Measurements from ENCODE around the gene PEX7. TPM values are rescaled to one million over a fixed set of nuclear protein-coding genes. Genes with fewer than 3 reads are reported as not detected.
"Not testable (repeated sequence)": the region's sequence is repeated elsewhere in the genome, so short reads cannot be mapped to it uniquely, and the experiment has no call there.

The PEX7 gene
- polyA plus RNA-seq, 6 donors from 2014 or later, result 6.4 to 19.6 (median 8.1) TPM

- ATAC-seq (ENCODE audit: low read depth in 2 of 2) (peak; percentile 69), DNase-seq (peak; percentile 94)
- peaks cover 7 to 14% of the 10 kb centered on the region in 2 donors for H3K36me3 Mint-ChIP-seq
- no peaks in the 10 kb centered on the region for H3K27me3 Mint-ChIP-seq
- peaks cover 0 to 12% (median 2%) of the 10 kb centered on the region in 7 donors for H3K9me3 Mint-ChIP-seq
- H3K4me3 Mint-ChIP-seq, result peak within 1 kb of the TSS; percentile 94 to 99 (median 96)
- H3K27ac Mint-ChIP-seq, result peak within 1 kb of the TSS; percentile 92 to 99 (median 98)
- H3K4me1 Mint-ChIP-seq, result peaks cover 21 to 43% (median 36%) of the 10 kb centered on the region in 3 donors
Observed at GRCh38 chr6:136792410-136793262, 29.8 kb upstream of the PEX7 start, which contains the start of gene MAP3K5. Gene MAP3K5 (minus strand): TSS chr6:136792477. CDS start chr6:136792157, 320 bp downstream.

GRCh38 chr6:136793363-136793762 lies 29.0 kb upstream of the PEX7 start:
- ATAC-seq (ENCODE audit: low read depth in 2 of 2) (peak; percentile 9 to 14), DNase-seq (peak; percentile 48)
- peak overlapping the region; percentile 92 to 99 (median 98) for H3K27ac Mint-ChIP-seq
- peaks cover 0 to 14% (median 3%) of the 10 kb centered on the region in 7 donors for H3K9me3 Mint-ChIP-seq
- peaks cover 13 to 35% (median 29%) of the 10 kb centered on the region in 3 donors for H3K4me1 Mint-ChIP-seq
- no peaks in the 10 kb centered on the region for H3K27me3 Mint-ChIP-seq
- H3K36me3 Mint-ChIP-seq, result peaks cover under 1 to 13% of the 10 kb centered on the region in 2 donors
- peak overlapping the region; percentile 94 to 98 (median 96) for H3K4me3 Mint-ChIP-seq

- Mint-ChIP-seq H3K27ac (peak overlapping the region in 2 of 6 donors; percentile 56 to 58), H3K4me1 (peaks cover 2 to 18% (median 15%) of the 10 kb centered on the region in 3 donors), H3K9me3 (peaks cover 0 to 11% (median 4%) of the 10 kb centered on the region in 7 donors), H3K4me3 (no peak overlapping the region), H3K36me3 (peaks cover 0 to 8% of the 10 kb centered on the region in 2 donors), H3K27me3 (peaks cover 0 to 5% (median 0%) of the 10 kb centered on the region in 3 donors)
- DNase-seq (no peak), ATAC-seq (ENCODE audit: low read depth in 2 of 2) (no peak)
Observed at GRCh38 chr6:136795386-136795785, 27.0 kb upstream of the PEX7 start.

GRCh38 chr6:136795996-136796395 lies 26.4 kb upstream of the PEX7 start:
- peaks cover 0 to 11% (median 4%) of the 10 kb centered on the region in 7 donors for H3K9me3 Mint-ChIP-seq
- peaks cover 0 to 8% of the 10 kb centered on the region in 2 donors for H3K36me3 Mint-ChIP-seq
- peaks cover 0 to 8% (median 0%) of the 10 kb centered on the region in 3 donors for H3K27me3 Mint-ChIP-seq
- peaks cover 0 to 12% (median 11%) of the 10 kb centered on the region in 3 donors for H3K4me1 Mint-ChIP-seq
- peak overlapping the region in 1 of 8 donors; percentile 15 for H3K4me3 Mint-ChIP-seq
- ATAC-seq (ENCODE audit: low read depth in 2 of 2) (no peak), DNase-seq (no peak)
- H3K27ac Mint-ChIP-seq, result no peak overlapping the region

GRCh38 chr6:136798044-136798443 lies 24.3 kb upstream of the PEX7 start:
- no peak overlapping the region for H3K4me3 Mint-ChIP-seq
- peaks cover 0 to 13% (median 0%) of the 10 kb centered on the region in 3 donors for H3K27me3 Mint-ChIP-seq
- peaks cover 7 to 8% of the 10 kb centered on the region in 2 donors for H3K36me3 Mint-ChIP-seq
- H3K9me3 Mint-ChIP-seq, result peaks cover 0 to 14% (median 7%) of the 10 kb centered on the region in 7 donors
- H3K27ac Mint-ChIP-seq, result no peak overlapping the region
- no peak for ATAC-seq (ENCODE audit: low read depth in 2 of 2)
- DNase-seq, result no peak
- peaks cover 0 to 7% (median 6%) of the 10 kb centered on the region in 3 donors for H3K4me1 Mint-ChIP-seq

- no peak for ATAC-seq (ENCODE audit: low read depth in 2 of 2)
- Mint-ChIP-seq H3K4me1 (no peaks in the 10 kb centered on the region), H3K27ac (no peak overlapping the region), H3K36me3 (peaks cover 7 to 8% of the 10 kb centered on the region in 2 donors), H3K4me3 (no peak overlapping the region), H3K9me3 (peaks cover 0 to 23% (median 13%) of the 10 kb centered on the region in 7 donors), H3K27me3 (peaks cover 0 to 13% (median 0%) of the 10 kb centered on the region in 3 donors)
- DNase-seq, result no peak
Observed at GRCh38 chr6:136801581-136801980, 20.8 kb upstream of the PEX7 start.

GRCh38 chr6:136803608-136804007 lies 18.8 kb upstream of the PEX7 start:
- no peak overlapping the region for H3K27ac Mint-ChIP-seq
- H3K4me3 Mint-ChIP-seq, result no peak overlapping the region
- ATAC-seq (ENCODE audit: low read depth in 2 of 2), result no peak
- no peaks in the 10 kb centered on the region for H3K4me1 Mint-ChIP-seq
- H3K27me3 Mint-ChIP-seq, result peaks cover 0 to 13% (median 0%) of the 10 kb centered on the region in 3 donors
- no peak for DNase-seq
- peaks cover 0 to 7% of the 10 kb centered on the region in 2 donors for H3K36me3 Mint-ChIP-seq
- peaks cover 0 to 15% (median 6%) of the 10 kb centered on the region in 7 donors for H3K9me3 Mint-ChIP-seq

GRCh38 chr6:136809091-136809860 lies 13.1 kb upstream of the PEX7 start:
- no peak for ATAC-seq (ENCODE audit: low read depth in 2 of 2)
- no peaks in the 10 kb centered on the region for H3K36me3 Mint-ChIP-seq
- H3K4me3 Mint-ChIP-seq, result no peak overlapping the region
- H3K27me3 Mint-ChIP-seq, result no peaks in the 10 kb centered on the region
- H3K27ac Mint-ChIP-seq, result peak overlapping the region in 1 of 6 donors; percentile 49
- no peaks in the 10 kb centered on the region for H3K4me1 Mint-ChIP-seq
- H3K9me3 Mint-ChIP-seq, result peaks cover 0 to under 1% (median 0%) of the 10 kb centered on the region in 7 donors
- no peak for DNase-seq

- H3K4me1 Mint-ChIP-seq, result no peaks in the 10 kb centered on the region
- ATAC-seq (ENCODE audit: low read depth in 2 of 2), result no peak
- H3K9me3 Mint-ChIP-seq, result peaks cover 0 to 1% (median 0%) of the 10 kb centered on the region in 7 donors
- no peaks in the 10 kb centered on the region for H3K36me3 Mint-ChIP-seq
- H3K4me3 Mint-ChIP-seq, result no peak overlapping the region
- H3K27me3 Mint-ChIP-seq, result no peaks in the 10 kb centered on the region
- no peak overlapping the region for H3K27ac Mint-ChIP-seq
- DNase-seq, result no peak
Observed at GRCh38 chr6:136811272-136811671, 11.1 kb upstream of the PEX7 start.

- Mint-ChIP-seq H3K27ac (no peak overlapping the region), H3K36me3 (no peaks in the 10 kb centered on the region)
Observed at GRCh38 chr6:136812174-136812573, 10.2 kb upstream of the PEX7 start.

GRCh38 chr6:136815608-136816007 lies 6.8 kb upstream of the PEX7 start:
- not testable (repeated sequence) for ATAC-seq (ENCODE audit: low read depth in 2 of 2); H3K36me3 Mint-ChIP-seq; H3K27me3 Mint-ChIP-seq; DNase-seq; H3K9me3 Mint-ChIP-seq; H3K4me1 Mint-ChIP-seq; H3K27ac Mint-ChIP-seq; H3K4me3 Mint-ChIP-seq

More at GRCh38 chr6:136812174-136812573, 10.2 kb upstream of the PEX7 start:
- H3K4me3 Mint-ChIP-seq, result no peak overlapping the region
- peaks cover 0 to 4% (median 0%) of the 10 kb centered on the region in 7 donors for H3K9me3 Mint-ChIP-seq
- H3K27me3 Mint-ChIP-seq, result peaks cover 0 to 4% (median 1%) of the 10 kb centered on the region in 3 donors
- ATAC-seq (ENCODE audit: low read depth in 2 of 2), result no peak
- DNase-seq, result no peak
- H3K4me1 Mint-ChIP-seq, result no peaks in the 10 kb centered on the region

GRCh38 chr6:136816656-136817055 lies 5.7 kb upstream of the PEX7 start:
- Mint-ChIP-seq H3K9me3 (peaks cover 0 to 4% (median 0%) of the 10 kb centered on the region in 7 donors), H3K4me1 (peaks cover 3 to 6% (median 5%) of the 10 kb centered on the region in 3 donors), H3K27me3 (peaks cover 7 to 9% (median 7%) of the 10 kb centered on the region in 3 donors), H3K27ac (no peak overlapping the region), H3K4me3 (no peak overlapping the region), H3K36me3 (no peaks in the 10 kb centered on the region)
- no peak for ATAC-seq (ENCODE audit: low read depth in 2 of 2)
- no peak for DNase-seq

GRCh38 chr6:136820561-136820960 lies 1.8 kb upstream of the PEX7 start:
- Mint-ChIP-seq H3K4me1 (peaks cover 13 to 25% (median 24%) of the 10 kb centered on the region in 3 donors), H3K9me3 (peaks cover 0 to 4% (median 0%) of the 10 kb centered on the region in 7 donors), H3K4me3 (peak overlapping the region in 1 of 8 donors; percentile 92), H3K36me3 (peaks cover 0 to 3% of the 10 kb centered on the region in 2 donors), H3K27me3 (peaks cover 7 to 9% (median 7%) of the 10 kb centered on the region in 3 donors), H3K27ac (no peak overlapping the region)
- ATAC-seq (ENCODE audit: low read depth in 2 of 2) (no peak), DNase-seq (no peak)
